Type B pancreatic cell (in vitro differentiated cells): Measurements from ENCODE around the gene PPEF1. TPM values are rescaled to one million over a fixed set of nuclear protein-coding genes. Genes with fewer than 3 reads are reported as not detected.

ENCODE experiments used
- DNase-seq: peaks from one replicate; pipeline ENCODE4 v3.0.0; 2021; ENCODE audit warnings: mixed read lengths; ENCODE audit not compliant: unreplicated experiment; ENCODE audit errors: extremely low spot score
- H3K27ac Mint-ChIP-seq: 2 replicates; pipeline ENCODE4 v1.8.0; 2021; ENCODE audit warnings: mild to moderate bottlenecking, mixed read lengths
- H3K27me3 Mint-ChIP-seq: 2 replicates; pipeline ENCODE4 v1.8.0; 2021; ENCODE audit warnings: mixed read lengths
- H3K36me3 Mint-ChIP-seq: 2 replicates; pipeline ENCODE4 v1.8.0; 2021; ENCODE audit warnings: mixed read lengths
- H3K4me1 Mint-ChIP-seq: one replicate; pipeline ENCODE4 v1.8.0; 2021; ENCODE audit warnings: mixed read lengths; ENCODE audit not compliant: unreplicated experiment
- H3K4me3 Mint-ChIP-seq: 2 replicates; pipeline ENCODE4 v1.8.0; 2021; ENCODE audit warnings: mild to moderate bottlenecking, mixed read lengths
- H3K9me3 Mint-ChIP-seq: 2 replicates; pipeline ENCODE4 v1.8.0; 2021; ENCODE audit warnings: mixed read lengths
- total RNA-seq: library from RNA; stranded (reverse); gene quantifications from 2 replicates; pipeline ENCODE4 v1.2.1, GENCODE V29; 2021; ENCODE audit warnings: low replicate concordance
- TF ChIP-seq, protein P1 (sequence below): fragments of 200-600 bp; sonication (generic); conservative IDR thresholded peaks from 2 replicates; pipeline ENCODE4 v1.5.0; 2021; ENCODE audit warnings: antibody characterized with exemption, mild to moderate bottlenecking

Gene PPEF1
- total RNA-seq, 1 donor from 2014 or later = 1.6 TPM

DNA sequence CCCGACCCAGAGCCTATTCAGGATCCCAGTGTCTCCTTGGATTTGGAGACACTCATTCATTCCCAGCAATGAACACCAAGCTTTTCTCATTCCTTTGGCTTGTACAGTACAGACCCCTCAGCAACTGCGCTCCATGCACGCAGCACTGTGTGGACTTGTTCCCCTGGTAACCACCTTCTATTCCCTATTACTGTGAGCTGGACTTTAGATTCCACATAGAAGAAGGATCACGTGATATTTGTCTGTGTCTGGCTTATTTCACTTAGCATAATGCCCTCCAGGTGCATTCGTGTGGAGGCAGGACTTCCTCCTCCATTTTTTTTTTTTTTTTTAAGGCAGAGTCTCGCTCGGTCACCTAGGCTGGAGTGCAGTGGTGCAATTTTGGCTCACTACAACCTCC is 170.0 kb downstream of the PPEF1 start:
- TF ChIP-seq, protein P1, sequence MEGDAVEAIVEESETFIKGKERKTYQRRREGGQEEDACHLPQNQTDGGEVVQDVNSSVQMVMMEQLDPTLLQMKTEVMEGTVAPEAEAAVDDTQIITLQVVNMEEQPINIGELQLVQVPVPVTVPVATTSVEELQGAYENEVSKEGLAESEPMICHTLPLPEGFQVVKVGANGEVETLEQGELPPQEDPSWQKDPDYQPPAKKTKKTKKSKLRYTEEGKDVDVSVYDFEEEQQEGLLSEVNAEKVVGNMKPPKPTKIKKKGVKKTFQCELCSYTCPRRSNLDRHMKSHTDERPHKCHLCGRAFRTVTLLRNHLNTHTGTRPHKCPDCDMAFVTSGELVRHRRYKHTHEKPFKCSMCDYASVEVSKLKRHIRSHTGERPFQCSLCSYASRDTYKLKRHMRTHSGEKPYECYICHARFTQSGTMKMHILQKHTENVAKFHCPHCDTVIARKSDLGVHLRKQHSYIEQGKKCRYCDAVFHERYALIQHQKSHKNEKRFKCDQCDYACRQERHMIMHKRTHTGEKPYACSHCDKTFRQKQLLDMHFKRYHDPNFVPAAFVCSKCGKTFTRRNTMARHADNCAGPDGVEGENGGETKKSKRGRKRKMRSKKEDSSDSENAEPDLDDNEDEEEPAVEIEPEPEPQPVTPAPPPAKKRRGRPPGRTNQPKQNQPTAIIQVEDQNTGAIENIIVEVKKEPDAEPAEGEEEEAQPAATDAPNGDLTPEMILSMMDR = no peak
- Mint-ChIP-seq H3K9me3 (no peaks in the 10 kb centered on the region), H3K4me1 (no peaks in the 10 kb centered on the region), H3K27ac (no peak overlapping the region), H3K4me3 (no peak overlapping the region), H3K27me3 (no peaks in the 10 kb centered on the region), H3K36me3 (no peaks in the 10 kb centered on the region)
- no peak for DNase-seq

Other genes starting within 250 kb of the PPEF1 start
- gene RS1, start 35.5 kb upstream of the PPEF1 start, total RNA-seq = 0.14 TPM in 1 of 2 replicates, not detected in the other